Caco-2 (cell line): Measurements from ENCODE around the gene NTNG2. TPM values are rescaled to one million over a fixed set of nuclear protein-coding genes. Genes with fewer than 3 reads are reported as not detected.

Experiments used
- BruUV-seq: library from RNA; stranded (reverse); fragments of 400-500 nt; replicated peaks from 2 replicates; lab custom pipeline; 2021; lab: Mats Ljungman, UMichigan
- CTCF ChIA-PET: fragments of 300-600 bp; sonication (Branson Sonifier 250); formaldehyde crosslinking; loops from one replicate; lab custom pipeline; 2022; ENCODE audit warnings: antibody characterized with exemption; lab: Charles Lee
- POLR2A ChIA-PET: fragments of 300-600 bp; sonication (Branson Sonifier 250); formaldehyde crosslinking; loops from one replicate; lab custom pipeline; 2022; ENCODE audit warnings: antibody characterized with exemption; lab: Charles Lee
- DNase-seq, 2 experiments: peaks; one replicate each; pipeline versions ENCODE4 v3.0.0 to v3.0.0-alpha.2; 2020 to 2022
- H3K27me3 ChIP-seq: replicated peaks from 2 replicates; pipeline ENCODE4 v1.6.0; 2011; ENCODE audit warnings: low read length; ENCODE audit not compliant: control insufficient read depth, insufficient read depth
- H3K36me3 ChIP-seq: 2 replicates; pipeline ENCODE4 v1.5.1; 2011; ENCODE audit warnings: low read length; ENCODE audit not compliant: control insufficient read depth, insufficient read depth
- H3K4me1 ChIP-seq: fragments of 250-450 bp; sonication (Bioruptor Pico); 2 replicates; pipeline ENCODE4 v1.5.1; 2020; ENCODE audit warnings: mild to moderate bottlenecking
- H3K4me3 ChIP-seq: 2 replicates; pipeline ENCODE4 v1.5.1; 2011; ENCODE audit warnings: low read depth, mild to moderate bottlenecking, control low read depth, low read length
- H3K9me3 ChIP-seq: fragments of 250-450 bp; sonication (Bioruptor Pico); 2 replicates; pipeline ENCODE4 v1.5.1; 2020; ENCODE audit warnings: mild to moderate bottlenecking, moderate library complexity
- H3K27ac Mint-ChIP-seq: one replicate; pipeline ENCODE4 v1.8.0; 2022; ENCODE audit warnings: mixed read lengths; ENCODE audit not compliant: unreplicated experiment
- H3K27me3 Mint-ChIP-seq: one replicate; pipeline ENCODE4 v1.8.0; 2022; ENCODE audit warnings: mixed read lengths; ENCODE audit not compliant: insufficient read depth, unreplicated experiment
- H3K36me3 Mint-ChIP-seq: one replicate; pipeline ENCODE4 v1.8.0; 2022; ENCODE audit warnings: mild to moderate bottlenecking, mixed read lengths; ENCODE audit not compliant: insufficient read depth, unreplicated experiment
- H3K4me1 Mint-ChIP-seq: one replicate; pipeline ENCODE4 v1.8.0; 2022; ENCODE audit warnings: low read depth, mixed read lengths; ENCODE audit not compliant: unreplicated experiment
- H3K4me3 Mint-ChIP-seq: one replicate; pipeline ENCODE4 v1.8.0; 2022; ENCODE audit warnings: mild to moderate bottlenecking, moderate library complexity, mixed read lengths; ENCODE audit not compliant: unreplicated experiment
- H3K9me3 Mint-ChIP-seq: one replicate; pipeline ENCODE4 v1.8.0; 2022; ENCODE audit warnings: mixed read lengths; ENCODE audit not compliant: unreplicated experiment
- CTCF ChIP-seq, 2 experiments: fragments of 200-600 bp in 1 of 2; IDR thresholded peaks; 1 replicate in 1 of 2; 2 replicates in 1 of 2; pipeline versions ENCODE4 v1.5.1 to v1.8.0; 2011 to 2022; ENCODE audit warnings: antibody characterized with exemption in 1 of 2, control low read depth in 1 of 2, inconsistent platforms in 1 of 2, low read depth in 1 of 2, low read length in 1 of 2, mild to moderate bottlenecking in 1 of 2, moderate library complexity in 1 of 2; ENCODE audit not compliant: insufficient read depth in 1 of 2, severe bottlenecking in 1 of 2, unreplicated experiment in 1 of 2
- intact Hi-C: fragments of 100-400 bp; cut with micrococcal nuclease; formaldehyde crosslinking; loops from one replicate; pipeline ENCODE4 v1.10.0; 2022; ENCODE audit not compliant: unreplicated experiment
- total RNA-seq: library from RNA; stranded (reverse); gene quantifications from 2 replicates; pipeline ENCODE4 v1.2.3, GENCODE V29; 2022

Gene NTNG2
- total RNA-seq, 1 experiment from 2014 or later, result not detected

- Mint-ChIP-seq H3K9me3 (peaks cover 10% of the 10 kb centered on the region), H3K27ac (no peak overlapping the region), H3K4me3 (no peak overlapping the region), H3K36me3 (peaks cover 8% of the 10 kb centered on the region), H3K4me1 (no peaks in the 10 kb centered on the region), H3K27me3 (peaks cover 30% of the 10 kb centered on the region)
- ChIA-PET POLR2A (no interaction called here), CTCF (interaction anchor here (0.6 kb wide), 1 partner anchor 103 kb away, joined by 4 read pairs; no protein-coding TSS in a partner anchor)
- no peaks in the 10 kb centered on the region for H3K4me1 ChIP-seq
- no peaks in the 10 kb centered on the region for H3K36me3 ChIP-seq
- no TSS peak for BruUV-seq
- H3K9me3 ChIP-seq, result no peaks in the 10 kb centered on the region
- no peak for TF ChIP-seq CTCF (IDR thresholded peaks at IDR 0.05; ENCODE audit: insufficient read depth in 1 of 2, low read depth in 1 of 2, low read length in 1 of 2, severe bottlenecking in 1 of 2, unreplicated experiment in 1 of 2)
- H3K27me3 ChIP-seq, result no peaks in the 10 kb centered on the region; the same call in none of the 2 replicates
- intact Hi-C loops, result no loop called here
- no peak overlapping the region for H3K4me3 ChIP-seq
- no peak for DNase-seq
These were observed 46.2 kb downstream of the NTNG2 start for GRCh38 chr9:132207839-132208615.

GRCh38 chr9:132209228-132209627 is 47.4 kb downstream of the NTNG2 start:
- Mint-ChIP-seq H3K4me1 (peaks cover 6% of the 10 kb centered on the region), H3K4me3 (no peak overlapping the region), H3K27ac (no peak overlapping the region), H3K36me3 (peaks cover 8% of the 10 kb centered on the region), H3K9me3 (peaks cover 10% of the 10 kb centered on the region), H3K27me3 (peaks cover 30% of the 10 kb centered on the region)
- intact Hi-C loops, result no loop called here
- ChIA-PET POLR2A (no interaction called here), CTCF (no interaction called here)
- Histone ChIP-seq H3K36me3 (no peaks in the 10 kb centered on the region), H3K4me3 (no peak overlapping the region), H3K4me1 (peaks cover 8% of the 10 kb centered on the region), H3K9me3 (no peaks in the 10 kb centered on the region), H3K27me3 (no peaks in the 10 kb centered on the region; the same call in none of the 2 replicates)
- no TSS peak for BruUV-seq
- TF ChIP-seq CTCF (IDR thresholded peaks at IDR 0.05; ENCODE audit: insufficient read depth in 1 of 2, low read depth in 1 of 2, low read length in 1 of 2, severe bottlenecking in 1 of 2, unreplicated experiment in 1 of 2), result no peak
- no peak for DNase-seq

- Mint-ChIP-seq H3K4me3 (no peak overlapping the region), H3K9me3 (no peaks in the 10 kb centered on the region), H3K36me3 (peaks cover 8% of the 10 kb centered on the region), H3K4me1 (peaks cover 7% of the 10 kb centered on the region), H3K27me3 (peaks cover 19% of the 10 kb centered on the region), H3K27ac (no peak overlapping the region)
- H3K4me3 ChIP-seq, result no peak overlapping the region
- peaks cover 10% of the 10 kb centered on the region for H3K4me1 ChIP-seq
- H3K36me3 ChIP-seq, result no peaks in the 10 kb centered on the region
- ChIA-PET CTCF (no interaction called here), POLR2A (no interaction called here)
- TF ChIP-seq CTCF (IDR thresholded peaks at IDR 0.05; ENCODE audit: insufficient read depth in 1 of 2, low read depth in 1 of 2, low read length in 1 of 2, severe bottlenecking in 1 of 2, unreplicated experiment in 1 of 2), result no peak
- no peaks in the 10 kb centered on the region for H3K9me3 ChIP-seq
- DNase-seq, result no peak
- H3K27me3 ChIP-seq, result no peaks in the 10 kb centered on the region; the same call in 1 of the 2 replicates
- BruUV-seq, result no TSS peak
- intact Hi-C loops, result no loop called here
These were observed 48.8 kb downstream of the NTNG2 start for GRCh38 chr9:132210472-132211145.
